ENCODE measurements around the gene UNCX. TPM values are rescaled to one million over a fixed set of nuclear protein-coding genes. Genes with fewer than 3 reads are reported as not detected.

The UNCX gene
- total RNA-seq, 4 donors from 2014 or later, result not detected

DNA sequence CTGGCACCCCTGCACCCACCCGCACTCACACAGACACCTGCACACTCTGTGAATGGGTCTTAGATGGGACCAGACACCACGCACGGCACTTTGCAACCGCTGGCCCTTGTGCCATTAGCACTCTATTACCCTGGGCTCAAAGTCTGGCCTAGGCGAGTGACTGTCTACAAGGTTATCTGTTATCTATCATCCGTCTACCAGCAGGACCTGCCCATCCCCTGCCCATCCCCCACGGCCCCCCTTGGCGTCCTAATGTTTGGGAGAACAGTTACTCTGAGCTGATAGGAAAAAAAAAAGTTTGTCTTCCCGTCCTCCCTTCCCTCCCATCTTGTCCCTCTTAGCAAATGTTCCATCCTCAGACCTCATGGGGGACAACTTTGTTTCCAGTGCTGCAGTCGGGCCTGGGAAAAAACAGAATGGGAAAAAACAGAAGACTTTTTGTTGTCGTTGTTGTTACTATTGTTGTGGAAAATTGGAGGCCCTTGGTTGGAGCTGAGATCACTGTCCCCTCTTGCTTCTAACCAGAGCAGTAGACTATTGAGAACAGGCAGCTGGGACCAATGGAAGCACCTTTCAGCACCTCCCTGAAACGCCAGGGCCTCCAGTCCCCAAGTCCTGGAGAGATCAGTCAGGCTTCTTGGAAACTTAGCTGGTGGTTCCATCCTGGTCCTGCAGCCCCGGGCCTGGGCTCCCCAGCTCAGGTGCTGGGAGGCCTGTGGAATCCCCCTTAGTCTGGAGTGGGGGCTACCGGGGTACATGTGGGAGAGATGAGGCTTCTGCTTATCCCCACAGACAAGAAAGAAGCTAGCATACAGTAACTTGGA, 12.2 kb downstream of the UNCX start:
- WGBS, result 38% methylated on average over 10 of the region's 14 CpGs
- H3K4me1 ChIP-seq, result peaks cover 27 to 76% (median 57%) of the 10 kb centered on the region in 4 donors

DNA sequence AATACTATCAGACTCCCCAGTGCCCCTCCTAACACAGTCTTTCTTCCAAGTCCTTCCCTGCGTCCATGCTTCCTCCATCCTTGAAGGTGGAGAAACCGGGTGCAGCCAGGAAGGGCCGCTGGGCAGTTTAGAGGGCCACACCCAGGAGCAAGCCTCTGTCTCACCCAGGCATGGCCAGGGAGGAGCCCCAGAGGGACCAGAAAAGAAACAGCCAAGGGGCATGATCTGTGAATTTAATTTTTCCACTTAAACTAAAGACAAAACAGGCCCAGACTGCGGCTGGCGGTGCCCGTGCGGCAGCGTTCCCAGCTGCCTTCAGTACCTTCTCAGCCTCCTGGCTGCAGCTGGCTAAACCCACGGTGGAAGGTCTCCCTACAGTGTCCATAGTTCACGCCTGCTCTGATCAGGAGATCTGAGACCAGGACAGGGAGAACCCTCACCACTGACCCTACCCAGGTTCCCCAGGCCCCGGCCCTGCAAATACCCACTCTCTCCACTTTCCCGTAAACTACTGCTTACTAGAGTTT, 12.9 kb downstream of the UNCX start:
- Histone ChIP-seq H3K27me3 (peaks cover 34 to 100% (median 89%) of the 10 kb centered on the region in 4 donors), H3K27ac (replicated peaks in 1 of 4) (no peak overlapping the region), H3K4me3 (no peak overlapping the region), H3K36me3 (no peaks in the 10 kb centered on the region), H3K9me3 (no peaks in the 10 kb centered on the region), H3K4me1 (peaks cover 27 to 73% (median 57%) of the 10 kb centered on the region in 4 donors)
- WGBS, result 26% methylated on average over 10 of the region's 12 CpGs
- no peak for TF ChIP-seq EP300 (IDR thresholded peaks at IDR 0.05)
- no peak for TF ChIP-seq POLR2AphosphoS5 (IDR thresholded peaks at IDR 0.05)
- no peak for TF ChIP-seq POLR2A (IDR thresholded peaks at IDR 0.05; ENCODE audit: low read depth)
- TF ChIP-seq, protein P1, sequence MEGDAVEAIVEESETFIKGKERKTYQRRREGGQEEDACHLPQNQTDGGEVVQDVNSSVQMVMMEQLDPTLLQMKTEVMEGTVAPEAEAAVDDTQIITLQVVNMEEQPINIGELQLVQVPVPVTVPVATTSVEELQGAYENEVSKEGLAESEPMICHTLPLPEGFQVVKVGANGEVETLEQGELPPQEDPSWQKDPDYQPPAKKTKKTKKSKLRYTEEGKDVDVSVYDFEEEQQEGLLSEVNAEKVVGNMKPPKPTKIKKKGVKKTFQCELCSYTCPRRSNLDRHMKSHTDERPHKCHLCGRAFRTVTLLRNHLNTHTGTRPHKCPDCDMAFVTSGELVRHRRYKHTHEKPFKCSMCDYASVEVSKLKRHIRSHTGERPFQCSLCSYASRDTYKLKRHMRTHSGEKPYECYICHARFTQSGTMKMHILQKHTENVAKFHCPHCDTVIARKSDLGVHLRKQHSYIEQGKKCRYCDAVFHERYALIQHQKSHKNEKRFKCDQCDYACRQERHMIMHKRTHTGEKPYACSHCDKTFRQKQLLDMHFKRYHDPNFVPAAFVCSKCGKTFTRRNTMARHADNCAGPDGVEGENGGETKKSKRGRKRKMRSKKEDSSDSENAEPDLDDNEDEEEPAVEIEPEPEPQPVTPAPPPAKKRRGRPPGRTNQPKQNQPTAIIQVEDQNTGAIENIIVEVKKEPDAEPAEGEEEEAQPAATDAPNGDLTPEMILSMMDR (IDR thresholded peaks at IDR 0.05), result no peak
- intact Hi-C loops (cut with DNase I), result no loop called here
- no peak for DNase-seq (ENCODE audit: extremely low spot score)

More for the DNA sequence above, 12.2 kb downstream of the UNCX start:
- TF ChIP-seq POLR2AphosphoS5 (IDR thresholded peaks at IDR 0.05) (no peak), EP300 (IDR thresholded peaks at IDR 0.05) (no peak), POLR2A (IDR thresholded peaks at IDR 0.05; ENCODE audit: low read depth) (no peak)
- TF ChIP-seq, protein P1 (IDR thresholded peaks at IDR 0.05), result no peak
- intact Hi-C loops (cut with DNase I), result no loop called here
- no peak for DNase-seq (ENCODE audit: extremely low spot score)
- no peak overlapping the region for H3K4me3 ChIP-seq
- H3K27me3 ChIP-seq, result peaks cover 37 to 100% (median 92%) of the 10 kb centered on the region in 4 donors
- no peak overlapping the region for H3K27ac ChIP-seq (replicated peaks in 1 of 4)
- no peaks in the 10 kb centered on the region for H3K9me3 ChIP-seq
- no peaks in the 10 kb centered on the region for H3K36me3 ChIP-seq

DNA sequence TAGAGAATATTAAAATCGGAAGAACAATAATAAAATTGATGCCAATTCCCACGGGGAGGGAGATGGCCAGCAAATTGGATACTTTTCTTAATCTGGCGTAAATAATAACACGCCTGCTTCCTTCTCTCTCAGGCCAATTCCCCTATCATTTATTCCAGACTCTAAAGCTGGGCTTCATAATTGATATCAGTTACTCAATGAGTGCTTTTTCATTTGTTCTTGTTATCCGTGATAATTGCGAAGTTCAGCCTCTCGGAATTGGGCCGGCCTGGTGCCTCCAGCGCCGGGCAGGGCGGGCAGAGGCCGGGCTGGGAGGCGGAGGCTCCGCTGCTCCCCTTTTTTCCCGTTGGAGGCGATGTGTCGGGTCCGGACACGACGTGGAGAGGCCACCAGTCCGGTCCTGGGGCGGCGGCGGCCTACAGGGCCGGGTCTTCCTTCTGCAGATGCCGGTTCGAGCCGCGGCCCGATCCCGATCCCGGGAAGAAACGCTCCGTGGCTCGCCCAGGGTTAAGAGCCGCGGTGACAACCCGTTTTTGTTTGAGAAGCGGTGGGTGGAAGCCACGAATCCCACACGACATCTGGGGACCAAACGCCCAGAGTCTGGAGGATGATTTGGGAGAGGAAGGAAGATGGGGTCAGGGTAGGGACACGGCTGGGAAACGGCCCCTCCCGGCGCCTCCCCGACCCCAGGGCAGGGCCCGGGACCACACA, 13.6 kb downstream of the UNCX start:
- Histone ChIP-seq H3K9me3 (no peaks in the 10 kb centered on the region), H3K4me1 (peaks cover 26 to 65% (median 50%) of the 10 kb centered on the region in 4 donors), H3K36me3 (no peaks in the 10 kb centered on the region), H3K27ac (replicated peaks in 1 of 4) (no peak overlapping the region), H3K4me3 (no peak overlapping the region), H3K27me3 (peaks cover 27 to 100% (median 88%) of the 10 kb centered on the region in 4 donors)
- no peak for DNase-seq (ENCODE audit: extremely low spot score)
- WGBS, result 13% methylated on average over 23 of the region's 48 CpGs
- TF ChIP-seq POLR2AphosphoS5 (IDR thresholded peaks at IDR 0.05) (no peak), POLR2A (IDR thresholded peaks at IDR 0.05; ENCODE audit: low read depth) (no peak)
- intact Hi-C loops (cut with DNase I), result no loop called here

DNA sequence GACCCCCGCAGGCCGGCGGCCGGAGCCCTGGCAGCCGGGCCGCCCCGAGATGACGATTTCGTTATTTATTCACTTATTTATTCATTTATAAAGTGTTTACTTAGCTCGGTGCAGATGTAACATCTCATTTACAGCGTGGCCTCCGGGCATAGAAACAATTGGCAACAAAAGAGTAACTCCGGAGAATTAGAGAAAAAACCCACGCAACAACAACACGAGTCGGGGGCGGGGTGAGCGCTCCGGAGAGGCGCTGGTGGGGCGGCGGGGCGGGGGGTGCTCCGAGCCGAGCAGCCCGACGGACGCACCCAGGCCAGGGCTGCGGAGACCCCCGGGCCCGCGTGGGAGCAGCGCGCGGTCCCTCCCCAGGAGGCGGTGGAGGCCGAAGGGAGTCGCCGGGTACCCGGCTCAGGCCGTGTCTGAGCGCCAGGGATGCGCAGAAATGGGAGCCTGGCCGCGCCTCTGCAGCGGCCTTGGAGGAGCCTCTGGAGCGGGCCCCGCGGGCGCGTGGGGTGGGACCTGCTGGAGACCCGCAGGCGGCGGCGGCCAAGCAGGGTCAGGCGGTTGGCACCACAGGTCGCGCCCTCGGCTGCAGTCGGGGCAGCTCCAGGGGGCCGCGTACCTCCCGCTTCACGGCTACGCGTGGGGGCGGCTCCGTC, 14.3 kb downstream of the UNCX start:
- H3K36me3 ChIP-seq, result no peaks in the 10 kb centered on the region
- H3K9me3 ChIP-seq, result no peaks in the 10 kb centered on the region
- 3% methylated on average over 37 of the region's 68 CpGs for WGBS
- TF ChIP-seq POLR2A (IDR thresholded peaks at IDR 0.05; ENCODE audit: low read depth) (no peak), POLR2AphosphoS5 (IDR thresholded peaks at IDR 0.05) (no peak), EP300 (IDR thresholded peaks at IDR 0.05) (no peak)
- TF ChIP-seq, protein P1 (IDR thresholded peaks at IDR 0.05), result no peak
- peak overlapping the region in 3 of 4 donors; percentile 2 to 21 (median 16) for H3K4me3 ChIP-seq
- intact Hi-C loops (cut with DNase I), result no loop called here
- peaks cover 20 to 100% (median 88%) of the 10 kb centered on the region in 4 donors for H3K27me3 ChIP-seq
- peaks cover 23 to 58% (median 43%) of the 10 kb centered on the region in 4 donors for H3K4me1 ChIP-seq
- no peak overlapping the region for H3K27ac ChIP-seq (replicated peaks in 1 of 4)
- DNase-seq (ENCODE audit: extremely low spot score), result no peak
